ENCODE data around the gene ZDHHC18.

The ZDHHC18 gene

DNA sequence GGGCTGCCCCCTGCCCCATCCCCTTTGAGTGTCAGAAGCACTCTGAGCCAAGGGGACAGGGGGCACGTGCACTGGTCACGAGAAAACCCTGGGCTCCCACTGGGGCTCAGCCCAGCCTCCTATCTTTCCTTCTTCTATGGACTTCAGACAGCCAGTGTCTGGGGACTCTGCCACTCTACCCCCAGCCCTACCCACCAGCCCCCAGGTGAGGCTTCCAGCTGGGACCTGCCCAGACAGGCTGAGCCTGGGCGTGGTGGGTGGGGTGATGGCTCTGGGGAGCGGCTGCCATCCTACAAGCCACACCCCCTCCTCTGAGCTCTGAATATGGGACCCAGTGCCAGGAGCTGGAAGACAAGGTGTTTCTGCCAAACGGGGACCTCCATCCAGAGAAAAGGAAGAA lies 28.4 kb downstream of the ZDHHC18 start:
- no peak for TF ChIP-seq SP2 (tag by site-specific recombination; IDR thresholded peaks at IDR 0.05)
- TF ChIP-seq ZNF394 (tag by site-specific recombination; IDR thresholded peaks at IDR 0.05; ENCODE audit: borderline replicate concordance), result no peak
- 0 out of 2 replicates have a peak, but pooled peaks have one; percentile 11 for TF ChIP-seq ZFHX2 (tag by site-specific recombination; conservative IDR thresholded peaks at IDR 0.05)
- TF ChIP-seq, protein P1, sequence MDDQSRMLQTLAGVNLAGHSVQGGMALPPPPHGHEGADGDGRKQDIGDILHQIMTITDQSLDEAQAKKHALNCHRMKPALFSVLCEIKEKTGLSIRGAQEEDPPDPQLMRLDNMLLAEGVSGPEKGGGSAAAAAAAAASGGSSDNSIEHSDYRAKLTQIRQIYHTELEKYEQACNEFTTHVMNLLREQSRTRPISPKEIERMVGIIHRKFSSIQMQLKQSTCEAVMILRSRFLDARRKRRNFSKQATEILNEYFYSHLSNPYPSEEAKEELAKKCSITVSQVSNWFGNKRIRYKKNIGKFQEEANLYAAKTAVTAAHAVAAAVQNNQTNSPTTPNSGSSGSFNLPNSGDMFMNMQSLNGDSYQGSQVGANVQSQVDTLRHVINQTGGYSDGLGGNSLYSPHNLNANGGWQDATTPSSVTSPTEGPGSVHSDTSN (CRISPR knock-in tag; IDR thresholded peaks at IDR 0.05), result no peak
- no peak for TF ChIP-seq ZNF391 (tag by site-specific recombination; IDR thresholded peaks at IDR 0.05; ENCODE audit: borderline replicate concordance, low read depth)
- TF ChIP-seq GLI4 (tag by site-specific recombination; IDR thresholded peaks at IDR 0.05), result no peak
- peak; percentile 97 for TF ChIP-seq KLF1 (tag by site-specific recombination; IDR thresholded peaks at IDR 0.05)
- TF ChIP-seq ZSCAN23 (tag by site-specific recombination; IDR thresholded peaks at IDR 0.05), result no peak
- TF ChIP-seq ZNF560 (tag by site-specific recombination; IDR thresholded peaks at IDR 0.05; ENCODE audit: borderline replicate concordance), result no peak
- TF ChIP-seq ZNF596 (tag by site-specific recombination; IDR thresholded peaks at IDR 0.05), result no peak
- no peak for TF ChIP-seq SETDB1 (IDR thresholded peaks at IDR 0.05; ENCODE audit: insufficient read length, low read length)
- TF ChIP-seq ZNF639 (tag by site-specific recombination; IDR thresholded peaks at IDR 0.05), result no peak
- TF ChIP-seq ZNF24 (tag by site-specific recombination; IDR thresholded peaks at IDR 0.05), result no peak
- no peaks in the 10 kb centered on the region for H3K9me3 ChIP-seq (ENCODE audit: control insufficient read depth, insufficient read depth, low read depth, low read length)
- no peak overlapping the region for H3K27ac ChIP-seq (ENCODE audit: extremely low read depth, low read depth, low read length)
- POLR2A ChIA-PET, result interaction anchor here (0.9 to 2.3 kb wide), 2 partner anchors 10 to 25 kb away, joined by 3 to 9 read pairs; no protein-coding TSS in a partner anchor
- H3K36me3 ChIP-seq (ENCODE audit: control insufficient read depth in 2 of 2, insufficient read depth in 1 of 2, low read length in 2 of 2), result peaks cover 0 to 66% of the 10 kb centered on the region in 2 experiments; a peak in 1 of 3 replicates
- CTCF ChIA-PET, result interaction anchor here (0.5 to 1.6 kb wide), 3 partner anchors 22 to 46 kb away, joined by 3 to 7 read pairs (median 4); no protein-coding TSS in a partner anchor
- H3K4me1 ChIP-seq (ENCODE audit: control insufficient read depth, insufficient read depth, low read length), result no peaks in the 10 kb centered on the region
- no peak overlapping the region for H3K4me3 ChIP-seq (ENCODE audit: low read depth, low read length)

GRCh38 chr1:26855636-26856035 lies 29.1 kb downstream of the ZDHHC18 start:
- ChIA-PET CTCF (interaction anchor here (0.7 to 1.6 kb wide), 3 partner anchors 10 to 253 kb away, joined by 3 read pairs; no protein-coding TSS in a partner anchor), POLR2A (interaction anchor here (0.6 to 2.3 kb wide), 2 partner anchors 9 to 1508 kb away, joined by 3 to 9 read pairs; no protein-coding TSS in a partner anchor)
- TF ChIP-seq, protein P2, sequence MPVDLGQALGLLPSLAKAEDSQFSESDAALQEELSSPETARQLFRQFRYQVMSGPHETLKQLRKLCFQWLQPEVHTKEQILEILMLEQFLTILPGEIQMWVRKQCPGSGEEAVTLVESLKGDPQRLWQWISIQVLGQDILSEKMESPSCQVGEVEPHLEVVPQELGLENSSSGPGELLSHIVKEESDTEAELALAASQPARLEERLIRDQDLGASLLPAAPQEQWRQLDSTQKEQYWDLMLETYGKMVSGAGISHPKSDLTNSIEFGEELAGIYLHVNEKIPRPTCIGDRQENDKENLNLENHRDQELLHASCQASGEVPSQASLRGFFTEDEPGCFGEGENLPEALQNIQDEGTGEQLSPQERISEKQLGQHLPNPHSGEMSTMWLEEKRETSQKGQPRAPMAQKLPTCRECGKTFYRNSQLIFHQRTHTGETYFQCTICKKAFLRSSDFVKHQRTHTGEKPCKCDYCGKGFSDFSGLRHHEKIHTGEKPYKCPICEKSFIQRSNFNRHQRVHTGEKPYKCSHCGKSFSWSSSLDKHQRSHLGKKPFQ (tag by site-specific recombination; IDR thresholded peaks at IDR 0.05), result no peak
- TF ChIP-seq ZNF223 (tag by site-specific recombination; IDR thresholded peaks at IDR 0.05), result no peak
- TF ChIP-seq SETDB1 (IDR thresholded peaks at IDR 0.05; ENCODE audit: insufficient read length, low read length), result no peak
- TF ChIP-seq, protein P3, sequence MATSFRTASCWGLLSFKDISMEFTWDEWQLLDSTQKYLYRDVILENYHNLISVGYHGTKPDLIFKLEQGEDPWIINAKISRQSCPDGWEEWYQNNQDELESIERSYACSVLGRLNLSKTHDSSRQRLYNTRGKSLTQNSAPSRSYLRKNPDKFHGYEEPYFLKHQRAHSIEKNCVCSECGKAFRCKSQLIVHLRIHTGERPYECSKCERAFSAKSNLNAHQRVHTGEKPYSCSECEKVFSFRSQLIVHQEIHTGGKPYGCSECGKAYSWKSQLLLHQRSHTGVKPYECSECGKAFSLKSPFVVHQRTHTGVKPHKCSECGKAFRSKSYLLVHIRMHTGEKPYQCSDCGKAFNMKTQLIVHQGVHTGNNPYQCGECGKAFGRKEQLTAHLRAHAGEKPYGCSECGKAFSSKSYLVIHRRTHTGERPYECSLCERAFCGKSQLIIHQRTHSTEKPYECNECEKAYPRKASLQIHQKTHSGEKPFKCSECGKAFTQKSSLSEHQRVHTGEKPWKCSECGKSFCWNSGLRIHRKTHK (tag by site-specific recombination; IDR thresholded peaks at IDR 0.05), result no peak
- no peak for TF ChIP-seq ZNF623 (tag by site-specific recombination; IDR thresholded peaks at IDR 0.05)
- TF ChIP-seq, protein P4, sequence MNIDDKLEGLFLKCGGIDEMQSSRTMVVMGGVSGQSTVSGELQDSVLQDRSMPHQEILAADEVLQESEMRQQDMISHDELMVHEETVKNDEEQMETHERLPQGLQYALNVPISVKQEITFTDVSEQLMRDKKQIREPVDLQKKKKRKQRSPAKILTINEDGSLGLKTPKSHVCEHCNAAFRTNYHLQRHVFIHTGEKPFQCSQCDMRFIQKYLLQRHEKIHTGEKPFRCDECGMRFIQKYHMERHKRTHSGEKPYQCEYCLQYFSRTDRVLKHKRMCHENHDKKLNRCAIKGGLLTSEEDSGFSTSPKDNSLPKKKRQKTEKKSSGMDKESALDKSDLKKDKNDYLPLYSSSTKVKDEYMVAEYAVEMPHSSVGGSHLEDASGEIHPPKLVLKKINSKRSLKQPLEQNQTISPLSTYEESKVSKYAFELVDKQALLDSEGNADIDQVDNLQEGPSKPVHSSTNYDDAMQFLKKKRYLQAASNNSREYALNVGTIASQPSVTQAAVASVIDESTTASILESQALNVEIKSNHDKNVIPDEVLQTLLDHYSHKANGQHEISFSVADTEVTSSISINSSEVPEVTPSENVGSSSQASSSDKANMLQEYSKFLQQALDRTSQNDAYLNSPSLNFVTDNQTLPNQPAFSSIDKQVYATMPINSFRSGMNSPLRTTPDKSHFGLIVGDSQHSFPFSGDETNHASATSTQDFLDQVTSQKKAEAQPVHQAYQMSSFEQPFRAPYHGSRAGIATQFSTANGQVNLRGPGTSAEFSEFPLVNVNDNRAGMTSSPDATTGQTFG (tag by site-specific recombination; IDR thresholded peaks at IDR 0.05; ENCODE audit: borderline replicate concordance), result no peak
- TF ChIP-seq ZNF433 (tag by site-specific recombination; IDR thresholded peaks at IDR 0.05; ENCODE audit: low read depth), result no peak
- TF ChIP-seq TRIM28 (IDR thresholded peaks at IDR 0.05; ENCODE audit: borderline replicate concordance, low read length), result no peak
- no peak for TF ChIP-seq ZNF214 (tag by site-specific recombination; IDR thresholded peaks at IDR 0.05; ENCODE audit: borderline replicate concordance)
- TF ChIP-seq, protein P5, sequence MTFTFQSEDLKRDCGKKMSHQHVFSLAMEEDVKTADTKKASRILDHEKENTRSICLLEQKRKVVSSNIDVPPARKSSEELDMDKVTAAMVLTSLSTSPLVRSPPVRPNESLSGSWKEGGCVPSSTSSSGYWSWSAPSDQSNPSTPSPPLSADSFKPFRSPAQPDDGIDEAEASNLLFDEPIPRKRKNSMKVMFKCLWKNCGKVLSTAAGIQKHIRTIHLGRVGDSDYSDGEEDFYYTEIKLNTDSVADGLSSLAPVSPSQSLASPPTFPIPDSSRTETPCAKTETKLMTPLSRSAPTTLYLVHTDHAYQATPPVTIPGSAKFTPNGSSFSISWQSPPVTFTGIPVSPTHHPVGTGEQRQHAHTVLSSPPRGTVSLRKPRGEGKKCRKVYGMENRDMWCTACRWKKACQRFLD (tag by site-specific recombination; IDR thresholded peaks at IDR 0.05), result no peak

More at GRCh38 chr1:26855636-26856035, 29.1 kb downstream of the ZDHHC18 start:
- Histone ChIP-seq H3K27ac (ENCODE audit: extremely low read depth, low read depth, low read length) (no peak overlapping the region), H3K9me3 (ENCODE audit: control insufficient read depth, insufficient read depth, low read depth, low read length) (no peaks in the 10 kb centered on the region), H3K4me3 (ENCODE audit: low read depth, low read length) (no peak overlapping the region), H3K36me3 (ENCODE audit: control insufficient read depth in 2 of 2, insufficient read depth in 1 of 2, low read length in 2 of 2) (peaks cover 0 to 58% of the 10 kb centered on the region in 2 experiments; a peak in 1 of 3 replicates), H3K4me1 (ENCODE audit: control insufficient read depth, insufficient read depth, low read length) (no peaks in the 10 kb centered on the region)

Data from HEK293 (cell line).